Measurements from ENCODE around the gene ZSCAN30. TPM values are rescaled to one million over a fixed set of nuclear protein-coding genes. Genes with fewer than 3 reads are reported as not detected.

ZSCAN30 gene
- total RNA-seq, 2 experiments from 2014 or later = 20.7 to 22.5 TPM

- H3K4me1 Mint-ChIP-seq (ENCODE audit: low read depth) = no peaks in the 10 kb centered on the region
Observed at GRCh38 chr18:35322486-35323458, 32.7 kb upstream of the ZSCAN30 start.

GRCh38 chr18:35311496-35311895 is 21.5 kb upstream of the ZSCAN30 start:
- no peaks in the 10 kb centered on the region for H3K4me1 Mint-ChIP-seq (ENCODE audit: low read depth)
- no peak for ATAC-seq
- H3K9me3 Mint-ChIP-seq = peaks cover 47% of the 10 kb centered on the region
- POLR2A ChIA-PET = no interaction called here
- H3K4me3 Mint-ChIP-seq = no peak overlapping the region
- no peak for DNase-seq
- intact Hi-C loops (cut with micrococcal nuclease) = no loop called here
- no peaks in the 10 kb centered on the region for H3K27me3 Mint-ChIP-seq
- CTCF ChIA-PET = interaction anchor here (1.4 kb wide), 1 partner anchor 80 kb away, joined by 3 read pairs; no protein-coding TSS in a partner anchor
- TF ChIP-seq CTCF (IDR thresholded peaks at IDR 0.05) = no peak
- no peak overlapping the region for H3K27ac Mint-ChIP-seq
- H3K36me3 Mint-ChIP-seq (ENCODE audit: low read depth) = peaks cover 42% of the 10 kb centered on the region

More at GRCh38 chr18:35322486-35323458, 32.7 kb upstream of the ZSCAN30 start:
- Mint-ChIP-seq H3K4me3 (no peak overlapping the region), H3K27me3 (no peaks in the 10 kb centered on the region), H3K27ac (no peak overlapping the region), H3K36me3 (ENCODE audit: low read depth) (no peaks in the 10 kb centered on the region), H3K9me3 (no peaks in the 10 kb centered on the region)
- ATAC-seq (no peak), DNase-seq (no peak)
- intact Hi-C loops (cut with micrococcal nuclease) = no loop called here
- ChIA-PET CTCF (interaction anchor here (1.0 kb wide), 1 partner anchor 64 kb away, joined by 3 read pairs; no protein-coding TSS in a partner anchor), POLR2A (interaction anchor here (0.6 to 1.0 kb wide), 2 partner anchors 12 to 19 kb away, joined by 3 to 4 read pairs; no protein-coding TSS in a partner anchor)
- no peak for TF ChIP-seq CTCF (IDR thresholded peaks at IDR 0.05)

GRCh38 chr18:35306588-35307250 is 16.7 kb upstream of the ZSCAN30 start:
- no peak overlapping the region for H3K27ac Mint-ChIP-seq
- DNase-seq (no peak), ATAC-seq (no peak)
- no peak overlapping the region for H3K4me3 Mint-ChIP-seq
- TF ChIP-seq CTCF (IDR thresholded peaks at IDR 0.05) = no peak
- H3K9me3 Mint-ChIP-seq = peaks cover 64% of the 10 kb centered on the region
- intact Hi-C loops (cut with micrococcal nuclease) = no loop called here
- POLR2A ChIA-PET = interaction anchor here (0.9 to 2.1 kb wide), 4 partner anchors 14 to 50 kb away, joined by 3 to 6 read pairs (median 4); partner anchors contain the start of gene ZSCAN30
- H3K4me1 Mint-ChIP-seq (ENCODE audit: low read depth) = no peaks in the 10 kb centered on the region
- no peaks in the 10 kb centered on the region for H3K27me3 Mint-ChIP-seq
- CTCF ChIA-PET = no interaction called here
- H3K36me3 Mint-ChIP-seq (ENCODE audit: low read depth) = peaks cover 88% of the 10 kb centered on the region

GRCh38 chr18:35303610-35304009 is 13.6 kb upstream of the ZSCAN30 start:
- DNase-seq (no peak), ATAC-seq (no peak)
- intact Hi-C loops (cut with micrococcal nuclease) = no loop called here
- POLR2A ChIA-PET = no interaction called here
- H3K27me3 Mint-ChIP-seq = no peaks in the 10 kb centered on the region
- CTCF ChIA-PET = interaction anchor here (1.0 kb wide), 1 partner anchor 73 kb away, joined by 3 read pairs; no protein-coding TSS in a partner anchor
- no peak overlapping the region for H3K4me3 Mint-ChIP-seq
- no peak overlapping the region for H3K27ac Mint-ChIP-seq
- peaks cover 58% of the 10 kb centered on the region for H3K9me3 Mint-ChIP-seq
- H3K36me3 Mint-ChIP-seq (ENCODE audit: low read depth) = peaks cover 92% of the 10 kb centered on the region
- H3K4me1 Mint-ChIP-seq (ENCODE audit: low read depth) = no peaks in the 10 kb centered on the region
- no peak for TF ChIP-seq CTCF (IDR thresholded peaks at IDR 0.05)
